PFSK-1 (cell line): Measurements from ENCODE around the gene CD48.

ENCODE experiments used
- FOXP2 ChIP-seq: optimal IDR thresholded peaks from 2 replicates; pipeline ENCODE3; 2011; ENCODE audit warnings: borderline replicate concordance, control low read depth, inconsistent platforms; ENCODE audit not compliant: insufficient read depth; ENCODE audit errors: extremely low read length, extremely low read depth
- POLR2AphosphoS5 ChIP-seq: IDR thresholded peaks from 2 replicates; pipeline ENCODE4 v1.6.1; 2012; ENCODE audit warnings: low read depth, mild to moderate bottlenecking, control low read depth, low read length, moderate library complexity
- REST ChIP-seq, 2 experiments: IDR thresholded peaks; 2 replicates each; pipeline versions ENCODE4 v1.6.1 to v1.8.0; 2011 to 2012; ENCODE audit warnings: low read depth in 2 of 2, low read length in 2 of 2, control low read depth in 1 of 2, inconsistent platforms in 1 of 2, mild to moderate bottlenecking in 1 of 2, moderate library complexity in 1 of 2; ENCODE audit not compliant: insufficient read depth in 1 of 2
- SIN3A ChIP-seq: IDR thresholded peaks from 2 replicates; pipeline ENCODE4 v1.6.1; 2012; ENCODE audit warnings: mild to moderate bottlenecking, low read length, moderate library complexity, borderline replicate concordance; ENCODE audit not compliant: insufficient read depth
- TAF1 ChIP-seq: IDR thresholded peaks from 2 replicates; pipeline ENCODE4 v1.6.1; 2012; ENCODE audit warnings: low read length, control low read depth, borderline replicate concordance; ENCODE audit not compliant: insufficient read depth

CD48 gene

GRCh38 chr1:160717306-160717705 is 5.7 kb upstream of the CD48 start:
- no peak for TF ChIP-seq FOXP2
- TF ChIP-seq SIN3A = no peak
- no peak for TF ChIP-seq REST (IDR thresholded peaks at IDR 0.05; ENCODE audit: insufficient read depth in 1 of 2, low read depth in 2 of 2, low read length in 2 of 2)
- TF ChIP-seq POLR2AphosphoS5 = no peak
- TF ChIP-seq TAF1 = no peak

DNA sequence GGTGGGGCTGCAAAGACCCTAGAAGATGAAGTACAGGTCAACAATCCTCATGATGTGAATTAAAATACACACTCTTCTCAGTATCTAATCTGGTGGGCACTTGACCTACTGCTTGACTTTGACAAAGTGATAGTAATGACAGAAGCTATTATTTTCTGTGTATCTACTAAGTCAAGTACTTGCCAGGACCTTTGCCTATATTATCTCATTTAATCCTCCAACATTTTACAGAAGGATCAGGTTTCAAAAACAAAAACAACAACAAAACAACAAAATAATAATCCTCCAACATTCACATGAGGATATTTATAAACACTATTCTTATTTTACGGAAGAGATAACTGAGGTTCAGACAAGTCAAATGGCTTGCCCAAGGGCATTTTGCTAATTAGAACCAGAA is 4.4 kb upstream of the CD48 start:
- TF ChIP-seq TAF1 = no peak
- no peak for TF ChIP-seq FOXP2
- TF ChIP-seq SIN3A = no peak
- TF ChIP-seq REST (IDR thresholded peaks at IDR 0.05; ENCODE audit: insufficient read depth in 1 of 2, low read depth in 2 of 2, low read length in 2 of 2) = no peak
- TF ChIP-seq POLR2AphosphoS5 = no peak

GRCh38 chr1:160713161-160713560 is 1.5 kb upstream of the CD48 start:
- no peak for TF ChIP-seq SIN3A
- TF ChIP-seq FOXP2 = no peak
- no peak for TF ChIP-seq TAF1
- TF ChIP-seq REST (IDR thresholded peaks at IDR 0.05; ENCODE audit: insufficient read depth in 1 of 2, low read depth in 2 of 2, low read length in 2 of 2) = no peak
- TF ChIP-seq POLR2AphosphoS5 = no peak

DNA sequence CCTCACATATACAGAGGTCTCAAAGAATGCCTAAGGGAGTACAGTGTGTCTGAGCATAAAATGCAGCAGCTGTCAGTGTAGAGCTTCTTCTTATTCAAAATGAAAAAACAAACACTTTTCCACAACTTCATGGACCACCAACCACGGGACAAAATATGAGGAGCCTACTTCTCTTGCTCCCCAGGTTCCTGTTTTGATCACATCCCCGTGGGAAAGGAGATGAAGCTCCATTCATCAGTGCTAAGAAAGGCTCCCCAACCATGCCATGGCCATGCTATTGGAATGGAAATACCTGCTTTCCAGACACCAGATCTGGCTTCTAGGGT is 383 bp downstream of the CD48 start:
- no peak for TF ChIP-seq FOXP2
- TF ChIP-seq SIN3A = no peak
- TF ChIP-seq TAF1 = no peak
- TF ChIP-seq REST (IDR thresholded peaks at IDR 0.05; ENCODE audit: insufficient read depth in 1 of 2, low read depth in 2 of 2, low read length in 2 of 2) = no peak
- TF ChIP-seq POLR2AphosphoS5 = no peak
